Nucleus accumbens (tissue), 56 donors: ENCODE results near the gene NFX1.
A peak's percentile ranks its signal among the peaks of the same experiment; 100 is the strongest.

Experiments used
- DNase-seq, 56 donors: peaks; one replicate each; lab custom pipeline; 2025; lab: John Stamatoyannopoulos, UW

NFX1 gene

GRCh38 chr9:33290247-33291030, at the start of gene NFX1:
Gene NFX1 (plus strand): TSS chr9:33290516. CDS start chr9:33290573, 57 bp downstream.
- DNase-seq: peak; percentile 48 to 98 (median 94)

- DNase-seq: no peak
Observed at GRCh38 chr9:33241298-33241697, 49.0 kb upstream of the NFX1 start.

- no peak for DNase-seq
Observed at GRCh38 chr9:33242609-33243134, 47.6 kb upstream of the NFX1 start.

- no peak for DNase-seq
Observed at GRCh38 chr9:33244137-33244784, 46.1 kb upstream of the NFX1 start.

- DNase-seq: no peak
Observed at GRCh38 chr9:33245341-33245740, 45.0 kb upstream of the NFX1 start.

- no peak for DNase-seq
Observed at GRCh38 chr9:33246269-33246860, 44.0 kb upstream of the NFX1 start.

GRCh38 chr9:33248606-33249005, 41.7 kb upstream of the NFX1 start:
- DNase-seq: no peak

- DNase-seq: no peak
Observed at GRCh38 chr9:33249087-33249658, 41.1 kb upstream of the NFX1 start.

- DNase-seq: no peak
Observed at GRCh38 chr9:33249983-33250382, 40.3 kb upstream of the NFX1 start.

- DNase-seq: peak in 6 of 56 donors; percentile 2 to 26 (median 4)
Observed at GRCh38 chr9:33250458-33250995, 39.8 kb upstream of the NFX1 start.

- no peak for DNase-seq
Observed at GRCh38 chr9:33254211-33254610, 36.1 kb upstream of the NFX1 start.

- DNase-seq: no peak
Observed at GRCh38 chr9:33255014-33255413, 35.3 kb upstream of the NFX1 start.

- DNase-seq: no peak
Observed at GRCh38 chr9:33255471-33255870, 34.8 kb upstream of the NFX1 start.

- no peak for DNase-seq
Observed at GRCh38 chr9:33256236-33256635, 34.1 kb upstream of the NFX1 start.

- DNase-seq: no peak
Observed at GRCh38 chr9:33257276-33257675, 33.0 kb upstream of the NFX1 start.

GRCh38 chr9:33260372-33260771, 29.9 kb upstream of the NFX1 start:
- DNase-seq: no peak

GRCh38 chr9:33263131-33264002, 26.9 kb upstream of the NFX1 start:
- DNase-seq: peak in 12 of 56 donors; percentile 20 to 50 (median 36)

GRCh38 chr9:33264003-33264472, 26.3 kb upstream of the NFX1 start:
- peak in 35 of 56 donors; percentile 9 to 71 (median 54) for DNase-seq

- peak; percentile 80 to 100 (median 99) for DNase-seq
Observed at GRCh38 chr9:33264473-33265177, 25.7 kb upstream of the NFX1 start, which contains the start of the genes BAG1 and CHMP5. Gene BAG1 (minus strand): TSS chr9:33264708. Gene CHMP5 (plus strand): TSS chr9:33265049. CDS start chr9:33265079, 30 bp downstream.
